Activated T-cell treated with anti-CD3 and anti-CD28 coated beads, Interleukin-2, amount 50 U/mL, for 24 hours (primary cell): ENCODE measurements around the gene PSMD13.
A peak's percentile ranks its signal among the peaks of the same experiment; 100 is the strongest.

Source experiments
- DNase-seq: peaks from one replicate; pipeline ENCODE4 v3.0.0-alpha.2; 2020
- H3K27ac Mint-ChIP-seq: 2 replicates; pipeline ENCODE4 v1.8.0; 2020; ENCODE audit warnings: mild to moderate bottlenecking, mixed read lengths
- H3K27me3 Mint-ChIP-seq: 2 replicates; pipeline ENCODE4 v1.8.0; 2020; ENCODE audit warnings: mixed read lengths
- H3K36me3 Mint-ChIP-seq: 2 replicates; pipeline ENCODE4 v1.8.0; 2020; ENCODE audit warnings: low read depth, mixed read lengths
- H3K4me1 Mint-ChIP-seq: 2 replicates; pipeline ENCODE4 v1.8.0; 2020; ENCODE audit warnings: low read depth, mixed read lengths
- H3K4me3 Mint-ChIP-seq: 2 replicates; pipeline ENCODE4 v1.8.0; 2020; ENCODE audit warnings: mild to moderate bottlenecking, moderate library complexity, mixed read lengths
- H3K9me3 Mint-ChIP-seq: 2 replicates; pipeline ENCODE4 v1.8.0; 2020; ENCODE audit warnings: mixed read lengths

The PSMD13 gene

DNA sequence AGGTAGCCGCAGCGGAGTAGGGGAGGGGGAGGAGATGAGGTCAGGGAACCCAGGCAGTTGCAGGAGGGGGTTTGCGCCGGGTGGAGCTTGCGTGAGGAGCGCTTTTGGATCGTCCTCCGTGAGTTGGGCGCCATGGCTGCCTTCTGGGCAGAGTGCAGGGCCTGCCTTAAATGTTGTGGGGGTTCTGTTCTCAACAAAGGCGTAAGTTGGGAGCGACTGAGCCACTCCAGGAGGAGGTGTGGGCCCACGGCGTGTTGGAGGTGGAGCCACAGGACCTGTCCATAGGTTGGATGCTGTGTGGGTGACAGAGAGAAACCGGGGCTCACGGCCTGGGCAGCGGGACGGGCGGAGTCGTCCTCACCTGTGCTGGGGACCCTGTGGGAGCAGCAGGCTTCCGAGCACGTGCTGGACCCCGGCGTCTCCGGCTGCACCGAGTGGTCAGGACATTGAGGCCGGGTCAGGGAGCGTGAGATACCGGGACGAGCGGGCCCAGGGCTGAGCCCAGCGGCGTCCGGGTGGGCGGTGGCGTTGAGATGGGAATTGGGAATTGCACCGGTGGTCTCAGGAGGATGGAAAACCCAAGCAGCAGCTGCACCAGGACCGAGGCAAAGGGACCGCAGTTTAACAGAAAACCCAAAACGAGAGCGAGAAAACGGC lies 51.2 kb downstream of the PSMD13 start:
- H3K4me1 Mint-ChIP-seq, result peaks cover 29% of the 10 kb centered on the region
- peak overlapping the region; percentile 82 for H3K4me3 Mint-ChIP-seq
- peaks cover 9% of the 10 kb centered on the region for H3K27me3 Mint-ChIP-seq
- no peaks in the 10 kb centered on the region for H3K9me3 Mint-ChIP-seq
- peak overlapping the region; percentile 92 for H3K27ac Mint-ChIP-seq
- peaks cover 8% of the 10 kb centered on the region for H3K36me3 Mint-ChIP-seq
- DNase-seq, result peak; percentile 69

DNA sequence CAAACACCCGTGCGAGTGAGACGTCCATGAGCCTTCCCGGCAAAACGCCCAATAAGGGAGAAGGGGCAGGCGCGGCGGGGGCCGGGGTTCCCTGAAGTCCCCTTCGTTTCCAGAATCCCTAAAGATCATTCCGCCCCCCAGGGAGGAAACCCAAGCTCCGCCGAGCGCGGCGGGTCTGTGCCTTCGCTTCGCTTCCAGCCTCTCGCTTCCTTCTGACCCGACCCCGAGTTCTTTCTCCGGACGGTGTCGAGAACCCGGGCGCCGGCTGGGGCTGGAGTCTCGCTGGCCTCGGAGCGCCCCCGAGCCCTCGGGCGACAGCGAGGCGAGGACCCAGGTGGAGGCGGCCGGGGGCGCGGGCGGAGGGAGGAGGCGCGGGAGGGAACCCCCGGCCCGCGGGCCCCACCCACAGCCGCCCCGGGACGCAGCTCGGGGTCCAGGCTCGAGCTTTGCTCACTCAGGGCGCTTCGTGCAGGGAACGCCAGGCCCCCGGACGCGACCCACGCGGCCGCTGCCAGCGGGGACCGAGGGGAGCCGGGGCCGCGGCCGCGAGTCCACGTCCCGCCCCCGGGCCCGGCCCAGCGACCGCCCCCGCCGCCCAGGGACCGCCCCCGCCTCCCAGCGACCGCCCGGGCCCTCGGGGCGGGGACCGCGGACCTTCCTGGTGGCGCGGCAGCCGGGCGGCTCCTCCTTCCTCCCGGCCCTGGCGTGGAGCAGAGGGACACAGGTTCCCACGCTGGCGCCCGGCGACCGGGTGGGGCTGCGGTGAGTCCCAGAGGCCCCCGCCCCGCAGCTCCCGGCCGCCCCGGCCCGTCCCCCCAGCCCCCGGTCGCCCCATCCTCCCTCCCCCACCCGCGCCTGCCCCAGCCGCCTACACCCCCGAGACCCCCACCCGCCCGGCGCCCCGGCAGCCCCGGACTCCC lies 52.0 kb downstream of the PSMD13 start, which contains the start of gene PGGHG:
TSS of gene PGGHG (plus strand) at position 649 of the 920 bp plus-strand sequence. CDS start 691 bp downstream, outside the sequence.
- no peaks in the 10 kb centered on the region for H3K9me3 Mint-ChIP-seq
- H3K36me3 Mint-ChIP-seq, result peaks cover 11% of the 10 kb centered on the region
- peak within 1 kb of the TSS; percentile 92 for H3K27ac Mint-ChIP-seq
- DNase-seq, result peak; percentile 69
- peaks cover 8% of the 10 kb centered on the region for H3K27me3 Mint-ChIP-seq
- H3K4me3 Mint-ChIP-seq, result peak within 1 kb of the TSS; percentile 82
- H3K4me1 Mint-ChIP-seq, result peaks cover 24% of the 10 kb centered on the region

DNA sequence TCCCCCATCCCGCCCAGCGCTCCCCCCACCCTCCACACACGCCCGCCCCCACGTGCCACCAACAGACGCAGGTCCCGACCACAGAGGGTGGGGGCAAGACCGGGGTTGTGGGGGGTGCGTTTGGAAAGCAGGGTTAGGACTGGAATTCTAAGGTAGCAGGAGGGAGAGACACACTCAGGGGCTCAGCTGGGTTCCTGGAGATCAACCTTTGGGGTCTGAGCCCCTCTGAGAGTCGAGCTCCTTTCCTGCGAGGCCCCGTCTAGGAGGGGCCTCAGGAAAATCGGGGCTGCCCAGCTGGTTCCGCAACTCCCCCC lies 52.6 kb downstream of the PSMD13 start:
- Mint-ChIP-seq H3K27ac (no peak overlapping the region), H3K36me3 (peaks cover 13% of the 10 kb centered on the region), H3K9me3 (no peaks in the 10 kb centered on the region), H3K4me1 (peaks cover 22% of the 10 kb centered on the region), H3K4me3 (peak overlapping the region; percentile 66), H3K27me3 (peaks cover 8% of the 10 kb centered on the region)
- peak; percentile 42 for DNase-seq

DNA sequence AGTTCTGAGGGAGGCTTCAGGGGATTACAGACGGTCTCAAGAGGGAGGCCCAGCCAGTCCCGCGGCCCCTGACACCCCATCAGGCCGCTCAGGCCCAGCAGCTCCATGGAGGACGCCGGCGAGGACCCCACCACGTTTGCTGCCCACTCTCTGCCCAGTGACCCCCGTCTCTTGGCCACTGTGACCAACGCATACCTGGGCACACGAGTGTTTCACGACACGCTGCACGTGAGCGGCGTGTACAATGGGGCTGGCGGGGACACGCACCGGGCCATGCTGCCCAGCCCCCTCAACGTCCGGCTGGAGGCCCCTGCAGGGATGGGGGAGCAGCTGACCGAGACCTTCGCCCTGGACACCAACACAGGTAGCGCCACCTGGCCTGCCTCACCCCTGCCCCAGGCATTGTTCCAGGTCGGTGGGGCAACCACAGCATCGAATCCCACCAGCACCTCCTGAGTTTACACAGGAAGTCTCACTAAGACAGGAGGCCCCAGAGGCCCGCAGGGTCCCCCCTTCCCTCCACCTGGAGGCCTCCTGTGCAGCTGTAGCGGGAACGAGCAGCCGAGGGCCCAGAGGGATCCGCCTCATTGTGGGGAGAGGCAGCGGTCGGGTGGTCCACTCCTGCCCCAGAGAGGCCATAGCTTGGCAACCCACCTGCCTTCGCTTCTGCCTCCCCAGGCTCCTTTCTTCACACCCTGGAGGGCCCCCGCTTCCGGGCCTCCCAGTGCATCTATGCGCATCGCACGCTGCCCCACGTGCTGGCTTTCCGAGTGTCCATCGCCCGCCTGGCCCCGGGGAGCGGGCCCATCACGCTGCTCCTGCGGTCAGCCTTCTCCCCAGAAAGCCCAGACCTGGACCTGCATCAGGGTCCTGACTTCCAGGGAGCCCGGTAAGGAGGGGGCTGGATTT lies 53.2 kb downstream of the PSMD13 start:
- Mint-ChIP-seq H3K4me3 (peak overlapping the region; percentile 66), H3K4me1 (peaks cover 22% of the 10 kb centered on the region), H3K27me3 (peaks cover 8% of the 10 kb centered on the region), H3K36me3 (peaks cover 15% of the 10 kb centered on the region), H3K9me3 (no peaks in the 10 kb centered on the region), H3K27ac (no peak overlapping the region)
- DNase-seq, result peak; percentile 43

DNA sequence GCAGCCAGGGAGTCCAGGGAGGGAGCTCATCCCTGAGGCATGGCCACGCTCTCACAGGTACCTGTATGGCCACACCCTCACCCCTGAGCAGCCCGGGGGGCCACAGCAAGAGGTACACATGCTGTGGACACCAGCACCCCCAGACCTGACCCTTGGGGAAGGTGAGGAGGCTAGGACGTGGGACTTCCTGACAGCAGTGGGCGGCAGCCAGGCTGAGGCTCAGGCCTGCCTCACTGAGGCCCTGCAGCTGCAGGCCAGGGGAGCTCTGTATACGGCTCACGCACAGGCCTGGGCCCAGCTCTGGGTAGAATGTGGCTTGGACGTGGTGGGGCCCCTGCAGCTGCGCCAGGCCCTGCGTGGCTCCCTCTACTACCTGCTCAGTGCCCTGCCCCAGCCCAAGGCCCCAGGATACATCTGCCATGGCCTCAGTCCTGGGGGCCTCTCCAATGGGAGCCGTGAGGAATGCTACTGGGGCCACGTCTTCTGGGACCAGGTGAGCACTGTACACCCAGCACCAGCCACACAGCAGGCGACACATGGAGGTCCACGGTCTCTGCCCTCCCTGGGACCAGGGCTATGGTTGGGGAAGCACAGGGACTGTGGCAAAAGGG lies 54.0 kb downstream of the PSMD13 start:
- Mint-ChIP-seq H3K4me1 (peaks cover 22% of the 10 kb centered on the region), H3K36me3 (peaks cover 15% of the 10 kb centered on the region), H3K4me3 (peak overlapping the region; percentile 31), H3K27ac (no peak overlapping the region), H3K9me3 (no peaks in the 10 kb centered on the region), H3K27me3 (peaks cover 8% of the 10 kb centered on the region)
- peak; percentile 33 for DNase-seq

DNA sequence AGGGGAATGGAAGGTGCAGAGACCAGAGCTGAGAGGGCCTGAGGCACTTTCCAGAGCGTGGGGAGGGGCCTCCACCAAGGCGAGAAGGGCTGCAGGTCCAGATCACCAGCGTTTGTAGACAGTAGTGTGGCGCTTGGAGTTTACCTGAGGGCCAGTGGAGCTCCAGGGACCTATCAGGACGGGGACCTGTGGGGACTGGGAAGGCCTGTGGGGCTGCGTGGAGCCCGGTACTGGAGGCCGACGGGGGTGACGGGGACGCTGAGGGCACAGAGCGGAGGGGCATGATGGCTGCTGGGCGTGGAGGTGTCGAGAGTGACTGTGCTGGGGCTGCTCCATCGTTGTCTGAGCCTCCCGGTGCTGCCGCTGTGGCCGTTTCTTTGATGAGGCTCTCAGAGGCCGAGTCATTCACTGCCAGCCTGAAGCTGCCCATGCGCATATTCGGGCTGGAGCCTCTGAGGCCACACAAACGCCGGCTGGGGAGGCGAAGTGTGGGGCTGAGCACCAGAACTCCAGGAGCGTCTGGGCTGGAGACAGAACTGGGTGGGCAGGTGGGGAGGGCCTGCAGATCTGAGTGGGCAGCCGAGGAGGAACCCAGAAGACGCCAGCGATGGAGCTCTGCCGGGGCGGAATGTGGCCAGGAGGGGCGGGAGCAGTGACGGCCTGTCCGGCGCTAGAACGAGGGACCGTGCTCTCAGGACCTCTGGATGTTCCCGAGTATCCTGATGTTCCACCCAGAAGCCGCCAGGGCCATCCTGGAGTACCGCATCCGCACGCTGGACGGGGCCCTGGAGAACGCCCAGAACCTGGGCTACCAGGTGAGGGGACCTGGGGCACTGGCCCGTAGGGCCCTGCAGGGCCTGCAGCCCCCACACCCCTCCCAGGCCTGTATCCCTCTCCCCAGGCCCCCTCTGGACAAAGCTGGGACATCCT lies 54.8 kb downstream of the PSMD13 start:
- Mint-ChIP-seq H3K27ac (peak overlapping the region; percentile 12), H3K36me3 (peaks cover 15% of the 10 kb centered on the region), H3K4me3 (no peak overlapping the region), H3K9me3 (no peaks in the 10 kb centered on the region), H3K4me1 (peaks cover 22% of the 10 kb centered on the region), H3K27me3 (peaks cover 8% of the 10 kb centered on the region)
- peak; percentile 24 for DNase-seq

DNA sequence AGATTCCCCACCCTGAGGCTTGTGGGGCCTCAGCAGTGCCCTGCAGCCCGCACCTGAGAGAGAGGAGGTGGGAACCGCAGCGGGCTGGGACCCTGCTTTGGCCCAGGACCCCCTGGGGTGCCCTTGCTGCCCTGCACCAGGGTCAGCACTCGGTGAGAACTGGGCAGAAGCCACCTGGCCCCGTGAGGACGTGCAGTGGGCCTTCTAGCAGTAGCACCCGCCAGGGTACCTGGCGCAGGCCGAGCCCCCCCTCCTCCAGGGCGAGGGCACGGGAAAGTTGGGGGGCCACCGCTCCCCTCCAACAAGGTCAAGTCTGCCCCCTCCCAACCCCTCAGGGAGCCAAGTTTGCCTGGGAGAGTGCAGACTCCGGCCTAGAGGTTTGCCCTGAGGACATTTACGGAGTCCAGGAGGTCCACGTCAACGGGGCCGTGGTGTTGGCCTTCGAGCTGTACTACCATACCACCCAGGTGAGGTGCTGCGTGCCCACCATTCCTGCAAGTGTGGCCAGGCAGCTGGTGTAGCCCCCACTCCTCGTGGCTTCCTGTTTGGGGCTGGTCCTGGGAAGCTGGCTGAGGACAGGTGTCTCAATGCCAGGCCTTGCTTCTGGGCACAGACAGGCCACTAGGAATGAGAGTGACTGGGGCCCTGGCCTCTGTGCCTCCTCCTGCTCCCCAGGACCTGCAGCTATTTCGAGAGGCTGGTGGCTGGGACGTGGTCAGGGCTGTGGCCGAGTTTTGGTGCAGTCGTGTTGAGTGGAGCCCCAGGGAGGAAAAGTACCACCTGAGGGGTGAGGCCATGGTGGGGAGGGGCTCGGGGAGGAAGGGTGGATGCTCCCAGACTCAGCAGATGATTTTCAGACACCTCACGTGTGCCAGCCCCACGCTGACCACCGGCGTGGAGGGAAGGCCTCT lies 55.7 kb downstream of the PSMD13 start:
- Mint-ChIP-seq H3K4me3 (no peak overlapping the region), H3K27me3 (peaks cover 5% of the 10 kb centered on the region), H3K9me3 (no peaks in the 10 kb centered on the region)

DNA sequence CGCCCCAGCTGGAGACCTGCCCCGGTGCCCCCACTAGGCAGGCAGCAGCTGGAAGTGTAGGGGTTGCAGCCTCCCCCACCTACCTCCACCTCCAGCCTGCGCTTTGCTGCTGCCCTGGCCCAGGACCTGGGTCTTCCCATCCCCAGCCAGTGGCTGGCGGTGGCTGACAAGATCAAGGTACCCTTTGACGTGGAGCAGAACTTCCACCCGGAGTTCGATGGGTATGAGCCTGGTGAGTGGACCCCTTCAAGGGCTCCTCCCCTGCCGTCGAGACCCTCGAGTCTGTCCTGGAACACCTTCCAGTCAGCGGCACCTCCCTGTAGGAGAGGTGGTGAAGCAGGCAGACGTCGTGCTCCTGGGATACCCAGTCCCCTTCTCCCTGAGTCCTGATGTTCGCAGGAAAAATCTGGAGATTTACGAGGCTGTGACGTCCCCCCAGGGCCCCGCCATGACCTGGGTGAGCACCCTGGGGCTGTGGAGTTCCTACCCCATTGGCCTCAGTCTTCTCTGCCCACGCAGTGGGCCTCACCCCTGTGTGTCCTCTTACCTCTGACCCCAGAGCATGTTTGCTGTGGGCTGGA lies 56.6 kb downstream of the PSMD13 start:
- no peaks in the 10 kb centered on the region for H3K27me3 Mint-ChIP-seq

More for the DNA sequence above, 55.7 kb downstream of the PSMD13 start:
- peak; percentile 31 for DNase-seq
- no peak overlapping the region for H3K27ac Mint-ChIP-seq
- peaks cover 19% of the 10 kb centered on the region for H3K4me1 Mint-ChIP-seq
- peaks cover 15% of the 10 kb centered on the region for H3K36me3 Mint-ChIP-seq

DNA sequence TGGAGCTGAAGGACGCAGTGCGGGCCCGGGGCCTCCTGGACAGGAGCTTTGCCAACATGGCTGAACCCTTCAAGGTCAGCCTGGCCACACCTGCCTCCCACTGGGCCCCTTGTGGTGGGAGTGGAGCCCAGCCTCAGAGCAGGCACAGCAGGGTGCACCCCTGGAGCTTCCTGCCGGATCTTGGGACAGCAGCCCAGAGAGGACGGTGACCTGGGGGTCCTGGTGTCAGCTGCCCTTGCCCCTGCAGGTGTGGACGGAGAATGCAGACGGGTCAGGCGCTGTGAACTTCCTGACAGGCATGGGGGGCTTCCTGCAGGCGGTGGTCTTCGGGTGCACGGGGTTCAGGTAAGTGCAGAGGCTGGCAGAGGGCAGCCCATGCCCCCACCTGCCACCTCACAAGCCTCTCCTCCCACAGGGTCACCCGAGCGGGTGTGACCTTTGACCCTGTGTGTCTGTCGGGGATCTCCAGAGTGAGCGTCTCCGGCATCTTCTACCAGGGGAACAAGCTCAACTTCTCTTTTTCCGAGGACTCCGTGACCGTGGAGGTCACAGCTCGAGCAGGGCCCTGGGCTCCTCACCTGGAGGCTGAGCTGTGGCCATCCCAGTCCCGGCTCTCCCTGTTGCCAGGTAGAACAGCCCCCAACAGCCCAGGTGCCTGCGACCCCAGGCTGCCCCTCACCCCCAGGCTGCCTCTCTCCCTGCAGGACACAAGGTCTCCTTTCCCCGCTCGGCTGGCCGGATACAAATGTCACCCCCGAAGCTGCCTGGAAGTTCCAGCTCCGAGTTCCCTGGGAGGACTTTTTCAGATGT lies 57.3 kb downstream of the PSMD13 start:
- peaks cover 12% of the 10 kb centered on the region for H3K4me1 Mint-ChIP-seq
- H3K36me3 Mint-ChIP-seq, result peaks cover 13% of the 10 kb centered on the region
- DNase-seq, result peak; percentile 29
- no peaks in the 10 kb centered on the region for H3K9me3 Mint-ChIP-seq
- no peak overlapping the region for H3K4me3 Mint-ChIP-seq
- H3K27me3 Mint-ChIP-seq, result no peaks in the 10 kb centered on the region
- H3K27ac Mint-ChIP-seq, result no peak overlapping the region

More for the DNA sequence above, 56.6 kb downstream of the PSMD13 start:
- H3K4me3 Mint-ChIP-seq, result no peak overlapping the region
- no peak overlapping the region for H3K27ac Mint-ChIP-seq
- H3K36me3 Mint-ChIP-seq, result peaks cover 13% of the 10 kb centered on the region
- H3K9me3 Mint-ChIP-seq, result no peaks in the 10 kb centered on the region
- peak; percentile 27 for DNase-seq
- peaks cover 13% of the 10 kb centered on the region for H3K4me1 Mint-ChIP-seq

DNA sequence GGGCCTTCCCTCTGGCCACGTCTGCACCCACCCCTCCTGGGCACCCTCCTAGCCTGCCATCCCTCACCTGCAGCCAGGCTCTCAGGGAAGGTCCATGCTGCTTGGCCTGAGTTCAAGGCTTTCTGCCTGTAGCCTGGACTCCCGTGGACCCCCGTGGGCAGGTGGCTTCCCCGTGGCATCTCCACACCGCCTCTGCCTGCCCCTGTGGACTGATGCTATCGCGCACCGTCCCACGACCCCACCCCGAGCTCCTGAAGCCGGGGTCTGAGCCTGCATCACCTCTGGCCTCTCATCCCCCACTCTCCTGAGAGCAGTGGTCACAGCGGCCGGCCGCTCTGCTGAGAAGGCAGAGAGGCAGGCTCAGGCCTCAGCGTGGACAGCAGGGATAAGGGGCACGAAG lies 58.0 kb downstream of the PSMD13 start:
- H3K4me1 Mint-ChIP-seq, result peaks cover 9% of the 10 kb centered on the region
- H3K36me3 Mint-ChIP-seq, result peaks cover 13% of the 10 kb centered on the region
- H3K4me3 Mint-ChIP-seq, result no peak overlapping the region
- no peak for DNase-seq
- H3K9me3 Mint-ChIP-seq, result no peaks in the 10 kb centered on the region
- H3K27me3 Mint-ChIP-seq, result no peaks in the 10 kb centered on the region
- no peak overlapping the region for H3K27ac Mint-ChIP-seq

DNA sequence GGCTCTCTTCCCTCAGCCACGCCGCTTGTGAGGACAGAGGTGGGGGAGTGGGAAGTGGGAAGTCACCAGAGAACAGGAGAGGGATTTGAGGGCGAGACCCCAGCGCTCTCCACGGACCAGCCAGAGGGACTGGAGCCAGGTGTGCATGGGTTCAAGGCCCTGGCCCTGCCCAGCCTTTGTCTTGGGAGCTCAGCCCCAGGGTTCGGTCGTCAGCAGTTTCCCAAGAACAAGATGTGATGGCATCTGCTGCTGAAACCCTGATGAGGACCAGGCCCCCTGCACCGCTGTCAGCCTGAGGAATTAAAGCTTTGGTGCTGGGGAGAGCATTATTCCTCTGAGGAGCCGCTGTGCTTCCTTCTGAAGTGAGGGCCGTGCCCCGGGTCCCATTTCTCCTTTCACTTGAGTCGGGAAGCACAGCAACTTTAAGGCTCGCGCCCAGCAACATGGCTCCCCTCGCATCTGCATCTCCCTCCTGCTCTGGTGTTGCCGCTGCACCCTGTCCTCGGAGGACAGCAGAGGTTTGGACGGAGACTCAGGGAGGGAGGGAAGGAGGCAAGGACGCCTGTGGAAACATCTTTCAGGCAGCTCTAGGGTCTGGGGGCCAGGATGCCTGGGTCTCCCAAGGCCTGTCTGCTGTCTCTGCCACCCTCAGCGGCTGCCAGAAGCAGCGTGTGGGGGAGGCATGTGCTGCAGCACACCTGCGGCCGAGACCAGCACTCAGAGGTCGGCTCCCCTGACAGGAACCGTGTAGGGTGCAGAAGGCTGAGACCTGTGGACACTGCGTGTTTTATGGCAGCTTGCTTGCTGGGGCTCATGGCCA lies 58.8 kb downstream of the PSMD13 start:
- Mint-ChIP-seq H3K27me3 (no peaks in the 10 kb centered on the region), H3K4me1 (peaks cover 6% of the 10 kb centered on the region), H3K9me3 (no peaks in the 10 kb centered on the region), H3K27ac (no peak overlapping the region), H3K4me3 (no peak overlapping the region), H3K36me3 (peaks cover 13% of the 10 kb centered on the region)
- DNase-seq, result peak; percentile 26
